ENCODE data around the gene LARP4.

- no peak for TF ChIP-seq CTCF (conservative IDR thresholded peaks at IDR 0.05; ENCODE audit: low read depth, low read length)
- no peak for TF ChIP-seq EZH2 (IDR thresholded peaks at IDR 0.05; ENCODE audit: low read length, unreplicated experiment)
- TF ChIP-seq EZH2phosphoT487 (IDR thresholded peaks at IDR 0.05; ENCODE audit: borderline replicate concordance, low read length), result no peak
Observed at GRCh38 chr12:50355365-50355764, 45.3 kb upstream of the LARP4 start.

All from PC-3 (cell line).